Natural killer cell (primary cell): Measurements from ENCODE around the gene DHRS7. TPM values are rescaled to one million over a fixed set of nuclear protein-coding genes. Genes with fewer than 3 reads are reported as not detected.

Experiments
- ATAC-seq, 3 donors: fragments of 150-1000 bp in 2 of 3; fragments of 200-7000 bp in 1 of 3; cut with Tn5 transposase; 1 replicate in 1 of 3; 2 replicates in 2 of 3; pipeline ENCODE4 v1.10.0; 2021; ENCODE audit warnings: mild to moderate bottlenecking in 2 of 3, moderate library complexity in 2 of 3
- DNase-seq, 2 donors: peaks; one replicate each; pipeline versions ENCODE4 v3.0.0 to v3.0.0-alpha.2; 2013 to 2021; ENCODE audit warnings: mixed read lengths in 1 of 2
- H3K27ac ChIP-seq: one replicate; pipeline ENCODE4 v1.5.1; 2013; ENCODE audit warnings: mild to moderate bottlenecking, low read length
- H3K27me3 ChIP-seq: one replicate; pipeline ENCODE4 v1.6.1; 2013; ENCODE audit warnings: low read length; ENCODE audit not compliant: control insufficient read depth, insufficient read depth
- H3K36me3 ChIP-seq: one replicate; pipeline ENCODE4 v1.6.1; 2013; ENCODE audit warnings: low read length; ENCODE audit not compliant: control insufficient read depth, insufficient read depth
- H3K4me1 ChIP-seq: one replicate; pipeline ENCODE4 v1.6.1; 2013; ENCODE audit warnings: low read length; ENCODE audit not compliant: control insufficient read depth, insufficient read depth
- H3K4me3 ChIP-seq: one replicate; pipeline ENCODE4 v1.5.1; 2013; ENCODE audit warnings: low read length
- H3K9me3 ChIP-seq: one replicate; pipeline ENCODE4 v1.6.1; 2013; ENCODE audit warnings: low read length; ENCODE audit not compliant: control insufficient read depth, insufficient read depth
- H3K27ac Mint-ChIP-seq, 2 donors: one replicate each; pipeline ENCODE4 v1.8.0; 2022; ENCODE audit warnings: mild to moderate bottlenecking in 2 of 2, mixed read lengths in 2 of 2, moderate library complexity in 1 of 2
- H3K27me3 Mint-ChIP-seq, 2 donors: one replicate each; pipeline ENCODE4 v1.8.0; 2022; ENCODE audit warnings: low read depth in 2 of 2, mixed read lengths in 2 of 2
- H3K36me3 Mint-ChIP-seq: one replicate; pipeline ENCODE4 v1.8.0; 2022; ENCODE audit warnings: mixed read lengths
- H3K4me1 Mint-ChIP-seq, 2 donors: one replicate each; pipeline ENCODE4 v1.8.0; 2022; ENCODE audit warnings: mixed read lengths in 2 of 2
- H3K4me3 Mint-ChIP-seq: one replicate; pipeline ENCODE4 v1.8.0; 2022; ENCODE audit warnings: mild to moderate bottlenecking, moderate library complexity, mixed read lengths
- H3K9me3 Mint-ChIP-seq, 2 donors: one replicate each; pipeline ENCODE4 v1.8.0; 2022; ENCODE audit warnings: mixed read lengths in 2 of 2
- CTCF ChIP-seq: fragments of 200-600 bp; IDR thresholded peaks from one replicate; pipeline ENCODE4 v1.8.0; 2022; ENCODE audit warnings: antibody characterized with exemption
- WGBS: methylation state at CpG from one replicate; pipeline ENCODE4 v1.1.7; 2013; ENCODE audit warnings: missing lambda C conversion rate; ENCODE audit not compliant: insufficient coverage; 5-methylcytosine and 5-hydroxymethylcytosine counted together
- intact Hi-C: fragments of 100-400 bp; cut with micrococcal nuclease; formaldehyde crosslinking; loops from one replicate; pipeline ENCODE4 v1.14.2; 2022
- total RNA-seq, 4 donors: library from RNA; stranded (reverse); fragments of 120-200 nt in 1 of 4; gene quantifications; one replicate each; pipeline versions ENCODE4 v1.2.3 to v1.2.4, GENCODE V29; 2013 to 2022

The DHRS7 gene
- total RNA-seq, 3 donors from 2014 or later (not counting 1 experiment from before 2014, with no cell fraction given) = 115 to 139 (median 126) TPM

GRCh38 chr14:60212503-60213371, 47.5 kb upstream of the DHRS7 start:
- H3K27ac ChIP-seq = no peak overlapping the region
- DNase-seq (no peak), ATAC-seq (peak in 1 of 3 donors; percentile 39)
- H3K27me3 ChIP-seq = no peaks in the 10 kb centered on the region
- no peaks in the 10 kb centered on the region for H3K4me1 ChIP-seq
- WGBS = 80% methylated on average over 5 of the region's 5 CpGs
- Mint-ChIP-seq H3K4me1 (no peaks in the 10 kb centered on the region), H3K4me3 (no peak overlapping the region), H3K27me3 (peaks cover 8 to 25% of the 10 kb centered on the region in 2 donors), H3K9me3 (no peaks in the 10 kb centered on the region), H3K36me3 (no peaks in the 10 kb centered on the region), H3K27ac (no peak overlapping the region)
- no peak overlapping the region for H3K4me3 ChIP-seq
- intact Hi-C loops = no loop called here
- no peaks in the 10 kb centered on the region for H3K36me3 ChIP-seq
- TF ChIP-seq CTCF = no peak
- H3K9me3 ChIP-seq = no peaks in the 10 kb centered on the region

- H3K36me3 ChIP-seq = no peaks in the 10 kb centered on the region
- WGBS = 95% methylated on average over 3 of the region's 3 CpGs
- ATAC-seq (no peak), DNase-seq (no peak)
- no peak overlapping the region for H3K27ac ChIP-seq
- Mint-ChIP-seq H3K27ac (no peak overlapping the region), H3K27me3 (peaks cover 16 to 36% of the 10 kb centered on the region in 2 donors), H3K9me3 (no peaks in the 10 kb centered on the region), H3K4me3 (no peak overlapping the region), H3K4me1 (no peaks in the 10 kb centered on the region), H3K36me3 (no peaks in the 10 kb centered on the region)
- no peak for TF ChIP-seq CTCF
- no peaks in the 10 kb centered on the region for H3K27me3 ChIP-seq
- H3K4me3 ChIP-seq = no peak overlapping the region
- no peaks in the 10 kb centered on the region for H3K4me1 ChIP-seq
- H3K9me3 ChIP-seq = no peaks in the 10 kb centered on the region
- intact Hi-C loops = no loop called here
These were observed 46.0 kb upstream of the DHRS7 start for GRCh38 chr14:60211153-60211552.

- Mint-ChIP-seq H3K27me3 (peaks cover 18 to 41% of the 10 kb centered on the region in 2 donors), H3K4me3 (no peak overlapping the region), H3K27ac (no peak overlapping the region), H3K4me1 (no peaks in the 10 kb centered on the region), H3K9me3 (no peaks in the 10 kb centered on the region), H3K36me3 (no peaks in the 10 kb centered on the region)
- WGBS = no CpG with 5 or more reads among the region's 1 CpG
- no peaks in the 10 kb centered on the region for H3K4me1 ChIP-seq
- H3K27me3 ChIP-seq = no peaks in the 10 kb centered on the region
- H3K9me3 ChIP-seq = no peaks in the 10 kb centered on the region
- no peaks in the 10 kb centered on the region for H3K36me3 ChIP-seq
- TF ChIP-seq CTCF = no peak
- H3K27ac ChIP-seq = no peak overlapping the region
- DNase-seq (no peak), ATAC-seq (no peak)
- intact Hi-C loops = no loop called here
- H3K4me3 ChIP-seq = no peak overlapping the region
These were observed 45.5 kb upstream of the DHRS7 start for GRCh38 chr14:60210703-60211102.
